B cell (primary cell): ENCODE data around the gene CDC25C. TPM values are rescaled to one million over a fixed set of nuclear protein-coding genes. Genes with fewer than 3 reads are reported as not detected.

Source experiments
- ATAC-seq: fragments of 200-7000 bp; cut with Tn5 transposase; one replicate; pipeline ENCODE4 v1.10.0; 2021; ENCODE audit warnings: low read depth, mild to moderate bottlenecking, moderate number of reproducible peaks, moderate library complexity
- CTCF ChIA-PET: fragments of 350-600 bp; sonication (Branson Sonifier 250); formaldehyde crosslinking; loops from one replicate; lab custom pipeline; 2021; ENCODE audit warnings: antibody characterized with exemption, inconsistent platforms; lab: Charles Lee
- POLR2A ChIA-PET: fragments of 350-600 bp; sonication (Branson Sonifier 250); formaldehyde crosslinking; loops from one replicate; lab custom pipeline; 2021; ENCODE audit warnings: antibody characterized with exemption; lab: Charles Lee
- DNase-seq: peaks from one replicate; pipeline ENCODE4 v3.0.0; 2013
- H2AFZ ChIP-seq: 2 replicates; pipeline ENCODE4 v1.6.1; 2012; ENCODE audit warnings: mild to moderate bottlenecking, low read depth, low read length; ENCODE audit not compliant: insufficient read depth, poor library complexity, severe bottlenecking
- H3K27ac ChIP-seq, 2 donors: 1 replicate in 1 of 2; 2 replicates in 1 of 2; pipeline ENCODE4 v1.5.1; 2012 to 2013; ENCODE audit warnings: low read length in 2 of 2, mild to moderate bottlenecking in 2 of 2, moderate library complexity in 1 of 2
- H3K27me3 ChIP-seq, 4 experiments: fragments of 200-600 bp in 1 of 4; sonication (generic) in 1 of 4; replicated peaks in 1 of 4; 1 replicate in 2 of 4; 2 replicates in 2 of 4; pipeline versions ENCODE4 v1.6.1 to v1.7.0; 2013 to 2016; ENCODE audit warnings: low read length in 3 of 4, mild to moderate bottlenecking in 2 of 4, mixed read lengths in 1 of 4, moderate library complexity in 1 of 4; ENCODE audit not compliant: insufficient read depth in 4 of 4, control insufficient read depth in 3 of 4; ENCODE audit errors: control extremely low read depth in 1 of 4
- H3K36me3 ChIP-seq, 2 experiments: replicated peaks in 1 of 2; 1 replicate in 1 of 2; 2 replicates in 1 of 2; pipeline versions ENCODE4 v1.6.1 to v1.7.1; 2013; ENCODE audit warnings: low read length in 1 of 2; ENCODE audit not compliant: insufficient read depth in 2 of 2, control insufficient read depth in 1 of 2; ENCODE audit errors: control extremely low read depth in 1 of 2, extremely low read depth in 1 of 2
- H3K4me1 ChIP-seq, 2 donors: fragments of 200-600 bp in 1 of 2; sonication (generic) in 1 of 2; 1 replicate in 1 of 2; 2 replicates in 1 of 2; pipeline versions ENCODE4 v1.5.1 to v1.6.1; 2013 to 2017; ENCODE audit warnings: low read length in 2 of 2; ENCODE audit not compliant: control insufficient read depth in 2 of 2, insufficient read depth in 2 of 2
- H3K4me2 ChIP-seq: replicated peaks from 2 replicates; pipeline ENCODE3; 2012; ENCODE audit warnings: mild to moderate bottlenecking, low read depth, low read length; ENCODE audit not compliant: poor library complexity, severe bottlenecking
- H3K4me3 ChIP-seq, 5 experiments: fragments of 200-600 bp in 1 of 5; sonication (generic) in 1 of 5; 1 replicate in 3 of 5; 2 replicates in 2 of 5; pipeline versions ENCODE4 v1.5.1 to v1.7.0; 2011 to 2016; ENCODE audit warnings: low read length in 4 of 5, mild to moderate bottlenecking in 4 of 5, low read depth in 2 of 5, control low read depth in 1 of 5, moderate library complexity in 1 of 5; ENCODE audit not compliant: insufficient read depth in 1 of 5; ENCODE audit errors: control extremely low read depth in 1 of 5, extremely low read depth in 1 of 5
- H3K79me2 ChIP-seq: fragments of 200-600 bp; sonication (generic); one replicate; pipeline ENCODE4 v1.6.0; 2016; ENCODE audit warnings: low read length; ENCODE audit not compliant: control insufficient read depth, insufficient read depth
- H3K9ac ChIP-seq: fragments of 200-600 bp; sonication (generic); 2 replicates; pipeline ENCODE4 v1.6.1; 2017; ENCODE audit warnings: mild to moderate bottlenecking, low read length, moderate library complexity
- H3K9me3 ChIP-seq, 3 donors: one replicate each; pipeline versions ENCODE4 v1.6.1 to v1.7.1; 2013; ENCODE audit warnings: low read length in 2 of 3; ENCODE audit not compliant: control insufficient read depth in 2 of 3, insufficient read depth in 1 of 3; ENCODE audit errors: control extremely low read depth in 1 of 3
- H4K20me1 ChIP-seq: 2 replicates; pipeline ENCODE4 v1.6.0; 2012; ENCODE audit warnings: mild to moderate bottlenecking, low read length; ENCODE audit not compliant: insufficient read depth, control insufficient read depth, poor library complexity, severe bottlenecking
- H3K27ac Mint-ChIP-seq: one replicate; pipeline ENCODE4 v1.8.0; 2021; ENCODE audit warnings: mixed read lengths
- H3K27me3 Mint-ChIP-seq: one replicate; pipeline ENCODE4 v1.8.0; 2021; ENCODE audit warnings: mixed read lengths
- H3K4me1 Mint-ChIP-seq: one replicate; pipeline ENCODE4 v1.8.0; 2021; ENCODE audit warnings: mixed read lengths
- H3K4me3 Mint-ChIP-seq: one replicate; pipeline ENCODE4 v1.8.0; 2021; ENCODE audit warnings: mixed read lengths
- H3K9me3 Mint-ChIP-seq: one replicate; pipeline ENCODE4 v1.8.0; 2022; ENCODE audit warnings: mixed read lengths; ENCODE audit not compliant: insufficient read depth
- EZH2 ChIP-seq: IDR thresholded peaks from 2 replicates; pipeline ENCODE4 v1.6.1; 2012; ENCODE audit warnings: borderline replicate concordance, low read depth, mild to moderate bottlenecking, moderate library complexity, low read length; ENCODE audit not compliant: insufficient read depth, poor library complexity, severe bottlenecking
- WGBS: methylation state at CpG from one replicate; pipeline ENCODE4 v1.1.5; 2013; ENCODE audit warnings: missing lambda C conversion rate; ENCODE audit not compliant: insufficient coverage; 5-methylcytosine and 5-hydroxymethylcytosine counted together
- intact Hi-C: fragments of 100-400 bp; cut with micrococcal nuclease; formaldehyde crosslinking; loops from one replicate; pipeline ENCODE4 v1.10.0; 2022
- polyA plus RNA-seq: library from polyadenylated mRNA; depleted of rRNA; stranded (reverse); fragments of >200 nt; gene quantifications from 2 replicates; pipeline ENCODE4 v1.2.3, GENCODE V29; 2012
- total RNA-seq, 2 donors: library from RNA; stranded (reverse); fragments of 120-200 nt in 1 of 2; gene quantifications; 1 replicate in 1 of 2; 2 replicates in 1 of 2; pipeline versions ENCODE4 v1.2.3 to v1.2.4, GENCODE V29; 2013 to 2022
- TF ChIP-seq, protein P1 (sequence below): fragments of 200-600 bp; IDR thresholded peaks from one replicate; pipeline ENCODE4 v1.8.0; 2022; ENCODE audit warnings: antibody characterized with exemption, mild to moderate bottlenecking

CDC25C gene
- total and polyA plus RNA-seq, 2 donors (not counting 1 experiment from before 2014, with no cell fraction given), result 0.03 TPM; not detected in 1

DNA sequence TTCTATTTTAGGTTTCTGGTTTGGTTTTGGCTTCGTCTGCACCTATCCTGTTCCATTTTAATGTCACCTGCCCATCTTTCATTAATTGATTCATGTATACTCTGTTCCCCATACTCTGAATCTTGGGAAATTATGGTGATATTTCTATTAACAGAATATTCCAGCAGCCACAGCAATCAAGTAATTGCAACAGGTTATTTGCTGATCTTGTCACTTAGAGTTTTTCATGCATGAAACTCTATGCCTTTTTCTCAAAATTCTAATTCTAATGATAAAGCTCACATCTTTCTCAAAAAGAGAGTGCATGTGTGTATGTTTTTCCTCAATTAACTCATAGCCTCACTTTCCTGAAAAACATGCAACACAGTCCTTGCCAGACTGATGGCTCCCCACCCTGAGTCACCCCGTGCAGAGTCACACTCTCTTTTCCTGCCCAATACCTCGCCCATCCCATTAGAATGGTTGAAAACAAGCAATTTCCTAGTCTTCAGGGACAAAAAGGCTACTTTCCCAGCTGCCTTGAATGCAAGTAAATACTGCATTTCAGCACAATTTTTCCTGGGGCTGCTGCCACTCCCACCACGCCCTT, 72.8 kb downstream of the CDC25C start:
- Histone ChIP-seq H3K4me1 (no peaks in the 10 kb centered on the region), H3K4me3 (no peak overlapping the region), H3K36me3 (no peaks in the 10 kb centered on the region), H4K20me1 (no peaks in the 10 kb centered on the region), H3K4me2 (no peak overlapping the region), H3K27me3 (no peaks in the 10 kb centered on the region), H3K9ac (no peak overlapping the region), H3K9me3 (no peaks in the 10 kb centered on the region), H2AFZ (no peak overlapping the region), H3K79me2 (no peaks in the 10 kb centered on the region), H3K27ac (no peak overlapping the region)
- ChIA-PET POLR2A (no interaction called here), CTCF (no interaction called here)
- Mint-ChIP-seq H3K4me3 (no peak overlapping the region), H3K9me3 (no peaks in the 10 kb centered on the region), H3K27ac (no peak overlapping the region), H3K4me1 (no peaks in the 10 kb centered on the region), H3K27me3 (no peaks in the 10 kb centered on the region)
- ATAC-seq (no peak), DNase-seq (no peak)
- intact Hi-C loops, result no loop called here
- TF ChIP-seq, protein P1, sequence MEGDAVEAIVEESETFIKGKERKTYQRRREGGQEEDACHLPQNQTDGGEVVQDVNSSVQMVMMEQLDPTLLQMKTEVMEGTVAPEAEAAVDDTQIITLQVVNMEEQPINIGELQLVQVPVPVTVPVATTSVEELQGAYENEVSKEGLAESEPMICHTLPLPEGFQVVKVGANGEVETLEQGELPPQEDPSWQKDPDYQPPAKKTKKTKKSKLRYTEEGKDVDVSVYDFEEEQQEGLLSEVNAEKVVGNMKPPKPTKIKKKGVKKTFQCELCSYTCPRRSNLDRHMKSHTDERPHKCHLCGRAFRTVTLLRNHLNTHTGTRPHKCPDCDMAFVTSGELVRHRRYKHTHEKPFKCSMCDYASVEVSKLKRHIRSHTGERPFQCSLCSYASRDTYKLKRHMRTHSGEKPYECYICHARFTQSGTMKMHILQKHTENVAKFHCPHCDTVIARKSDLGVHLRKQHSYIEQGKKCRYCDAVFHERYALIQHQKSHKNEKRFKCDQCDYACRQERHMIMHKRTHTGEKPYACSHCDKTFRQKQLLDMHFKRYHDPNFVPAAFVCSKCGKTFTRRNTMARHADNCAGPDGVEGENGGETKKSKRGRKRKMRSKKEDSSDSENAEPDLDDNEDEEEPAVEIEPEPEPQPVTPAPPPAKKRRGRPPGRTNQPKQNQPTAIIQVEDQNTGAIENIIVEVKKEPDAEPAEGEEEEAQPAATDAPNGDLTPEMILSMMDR, result no peak
- TF ChIP-seq EZH2, result no peak
- WGBS, result 70% methylated on average over 4 of the region's 4 CpGs

DNA sequence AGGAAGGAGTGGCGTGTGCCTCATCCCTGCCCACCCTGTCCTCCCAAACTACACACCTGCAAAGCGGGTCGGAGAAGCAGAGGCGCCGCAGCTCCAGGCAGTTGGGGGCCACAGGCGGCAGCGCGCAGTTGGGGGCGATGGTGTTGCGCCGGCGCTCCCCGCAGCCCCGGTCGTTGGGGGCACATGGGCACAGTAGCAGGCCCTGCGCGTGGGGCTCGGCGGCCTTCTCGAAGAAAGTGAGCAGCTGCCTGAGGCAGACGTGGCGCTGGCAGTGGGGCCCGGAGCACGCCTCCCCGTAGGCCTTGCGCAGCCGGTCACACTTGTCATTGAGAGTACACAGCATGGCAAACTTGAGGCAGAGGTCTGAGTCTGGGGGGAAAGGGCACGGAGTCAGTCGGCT, 74.0 kb downstream of the CDC25C start:
- Mint-ChIP-seq H3K4me1 (no peaks in the 10 kb centered on the region), H3K9me3 (no peaks in the 10 kb centered on the region), H3K4me3 (no peak overlapping the region), H3K27me3 (peaks cover 5% of the 10 kb centered on the region), H3K27ac (no peak overlapping the region)
- no peak overlapping the region for H2AFZ ChIP-seq
- H3K9me3 ChIP-seq, result no peaks in the 10 kb centered on the region
- no peaks in the 10 kb centered on the region for H3K36me3 ChIP-seq
- no peak overlapping the region for H3K27ac ChIP-seq
- WGBS, result 97% methylated on average over 28 of the region's 29 CpGs
- no peaks in the 10 kb centered on the region for H3K79me2 ChIP-seq
- no peak for ATAC-seq
- no peak overlapping the region for H3K4me2 ChIP-seq
- intact Hi-C loops, result no loop called here
- H4K20me1 ChIP-seq, result no peaks in the 10 kb centered on the region
- no peak overlapping the region for H3K4me3 ChIP-seq
- H3K27me3 ChIP-seq, result no peaks in the 10 kb centered on the region
- H3K9ac ChIP-seq, result no peak overlapping the region
- CTCF ChIA-PET, result no interaction called here
- DNase-seq, result no peak
- TF ChIP-seq, protein P1, result no peak
- no peak for TF ChIP-seq EZH2
- H3K4me1 ChIP-seq, result no peaks in the 10 kb centered on the region
- POLR2A ChIA-PET, result no interaction called here
